Choroid plexus epithelial cell (primary cell): ENCODE data around the gene TMEM181.
A peak's percentile ranks its signal among the peaks of the same experiment; 100 is the strongest.

Experiments
- DNase-seq: peaks from one replicate; pipeline ENCODE4 v3.0.0-alpha.2; 2010; ENCODE audit warnings: low read depth
- H3K4me3 ChIP-seq: 2 replicates; pipeline ENCODE4 v1.5.1; 2011; ENCODE audit warnings: low read depth, mild to moderate bottlenecking, control low read depth, low read length, moderate library complexity
- TF ChIP-seq, protein P1 (sequence below): conservative IDR thresholded peaks from 2 replicates; pipeline ENCODE4 v1.5.1; 2011; ENCODE audit warnings: low read depth, mild to moderate bottlenecking, control low read depth, inconsistent platforms, low read length, moderate library complexity

Gene TMEM181, protein sequence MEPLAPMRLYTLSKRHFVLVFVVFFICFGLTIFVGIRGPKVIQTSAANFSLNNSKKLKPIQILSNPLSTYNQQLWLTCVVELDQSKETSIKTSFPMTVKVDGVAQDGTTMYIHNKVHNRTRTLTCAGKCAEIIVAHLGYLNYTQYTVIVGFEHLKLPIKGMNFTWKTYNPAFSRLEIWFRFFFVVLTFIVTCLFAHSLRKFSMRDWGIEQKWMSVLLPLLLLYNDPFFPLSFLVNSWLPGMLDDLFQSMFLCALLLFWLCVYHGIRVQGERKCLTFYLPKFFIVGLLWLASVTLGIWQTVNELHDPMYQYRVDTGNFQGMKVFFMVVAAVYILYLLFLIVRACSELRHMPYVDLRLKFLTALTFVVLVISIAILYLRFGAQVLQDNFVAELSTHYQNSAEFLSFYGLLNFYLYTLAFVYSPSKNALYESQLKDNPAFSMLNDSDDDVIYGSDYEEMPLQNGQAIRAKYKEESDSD

DNA sequence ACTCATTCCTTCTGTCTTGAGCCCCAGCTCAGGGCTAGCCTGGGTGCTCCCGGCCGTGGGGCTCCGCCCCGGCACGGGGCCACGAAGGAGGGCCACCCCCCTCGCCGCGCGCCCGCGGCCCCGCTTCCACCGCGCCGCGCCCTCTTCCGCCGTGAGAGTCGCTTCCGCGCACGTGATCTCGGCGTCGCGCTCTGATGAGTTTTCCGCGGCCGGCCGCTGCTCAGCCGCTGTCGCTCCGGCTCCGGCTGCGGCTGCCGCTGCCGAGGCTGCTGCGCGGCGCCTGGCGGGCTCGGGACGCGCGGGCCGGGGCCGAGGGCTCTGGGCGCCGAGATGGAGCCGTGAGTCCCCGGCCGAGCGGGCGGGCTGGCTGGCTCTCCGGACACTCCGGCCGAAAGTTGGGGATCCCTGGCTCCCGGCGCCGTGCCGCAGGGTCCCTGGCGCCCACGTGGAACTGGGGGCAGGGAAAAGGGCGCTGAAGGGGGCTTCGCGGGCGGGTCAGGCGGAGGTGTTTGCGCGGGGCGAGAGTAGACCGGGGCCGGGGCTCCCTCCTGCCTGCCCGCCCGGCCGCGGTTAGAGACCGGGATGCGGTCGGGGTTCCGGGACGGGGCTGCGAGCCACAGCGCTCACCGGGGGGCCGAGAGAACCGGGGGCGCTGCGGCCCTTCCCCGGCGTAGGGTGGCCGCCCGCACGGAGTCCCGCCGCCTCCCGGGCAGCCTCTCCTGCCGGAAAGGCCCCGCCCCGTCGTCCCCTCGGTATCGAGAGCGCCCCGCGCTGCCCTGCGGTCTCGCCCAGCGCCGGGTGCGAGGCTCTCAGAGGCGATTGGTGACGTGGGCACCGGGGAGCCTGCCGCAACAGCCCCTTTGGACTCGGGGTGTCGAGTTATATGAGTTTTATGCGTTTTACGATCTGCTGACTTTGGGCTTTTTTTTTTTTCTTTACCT is at the start of gene TMEM181:
Gene TMEM181 (plus strand): TSS at position 197 of the 941 bp plus-strand sequence. CDS start 134 bp downstream, at position 331.
- TF ChIP-seq, protein P1, sequence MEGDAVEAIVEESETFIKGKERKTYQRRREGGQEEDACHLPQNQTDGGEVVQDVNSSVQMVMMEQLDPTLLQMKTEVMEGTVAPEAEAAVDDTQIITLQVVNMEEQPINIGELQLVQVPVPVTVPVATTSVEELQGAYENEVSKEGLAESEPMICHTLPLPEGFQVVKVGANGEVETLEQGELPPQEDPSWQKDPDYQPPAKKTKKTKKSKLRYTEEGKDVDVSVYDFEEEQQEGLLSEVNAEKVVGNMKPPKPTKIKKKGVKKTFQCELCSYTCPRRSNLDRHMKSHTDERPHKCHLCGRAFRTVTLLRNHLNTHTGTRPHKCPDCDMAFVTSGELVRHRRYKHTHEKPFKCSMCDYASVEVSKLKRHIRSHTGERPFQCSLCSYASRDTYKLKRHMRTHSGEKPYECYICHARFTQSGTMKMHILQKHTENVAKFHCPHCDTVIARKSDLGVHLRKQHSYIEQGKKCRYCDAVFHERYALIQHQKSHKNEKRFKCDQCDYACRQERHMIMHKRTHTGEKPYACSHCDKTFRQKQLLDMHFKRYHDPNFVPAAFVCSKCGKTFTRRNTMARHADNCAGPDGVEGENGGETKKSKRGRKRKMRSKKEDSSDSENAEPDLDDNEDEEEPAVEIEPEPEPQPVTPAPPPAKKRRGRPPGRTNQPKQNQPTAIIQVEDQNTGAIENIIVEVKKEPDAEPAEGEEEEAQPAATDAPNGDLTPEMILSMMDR = peak; percentile 7
- peak within 1 kb of the TSS; percentile 84 for H3K4me3 ChIP-seq
- DNase-seq = peak; percentile 84

DNA sequence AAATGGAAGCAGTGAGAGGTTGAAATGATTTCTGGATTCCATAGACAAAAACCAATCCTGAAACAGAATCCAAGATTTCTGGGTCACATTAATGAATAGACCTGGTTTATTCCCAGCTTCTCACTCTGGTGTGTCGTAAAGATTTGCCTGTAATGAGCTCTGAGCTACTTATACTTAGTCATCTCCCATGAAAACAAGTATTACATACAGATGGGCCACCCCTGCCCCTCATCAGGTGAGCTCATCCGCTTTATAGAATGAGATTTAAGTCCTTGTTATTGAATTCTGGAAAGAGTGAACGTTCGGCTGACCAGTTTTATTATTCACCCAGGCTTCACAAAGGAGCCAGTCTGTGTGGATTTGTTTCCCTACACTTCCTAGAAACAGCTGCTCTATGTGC is 47.1 kb upstream of the TMEM181 start:
- H3K4me3 ChIP-seq = no peak overlapping the region
- TF ChIP-seq, protein P1 = no peak
- DNase-seq = no peak

DNA sequence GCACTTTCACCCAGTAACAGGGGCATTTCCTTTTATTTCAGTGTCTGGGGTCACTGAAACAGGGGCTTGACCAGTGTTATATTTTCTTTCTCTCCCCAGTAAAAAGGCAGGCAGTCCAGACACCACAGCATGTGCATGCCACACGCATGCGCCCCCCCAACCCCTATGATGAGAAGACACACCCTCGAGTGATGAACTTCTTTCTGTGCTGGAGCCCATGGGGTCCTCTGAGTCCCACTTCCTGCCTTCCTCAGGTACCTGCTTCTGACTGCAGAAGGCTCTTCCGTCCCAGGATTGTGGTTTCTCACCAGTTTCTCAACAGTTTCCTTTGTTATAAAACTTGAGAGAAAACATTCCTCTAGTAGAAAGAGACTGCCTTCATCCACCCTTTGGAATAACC is 45.7 kb upstream of the TMEM181 start:
- H3K4me3 ChIP-seq = no peak overlapping the region
- TF ChIP-seq, protein P1 = no peak
- DNase-seq = no peak

DNA sequence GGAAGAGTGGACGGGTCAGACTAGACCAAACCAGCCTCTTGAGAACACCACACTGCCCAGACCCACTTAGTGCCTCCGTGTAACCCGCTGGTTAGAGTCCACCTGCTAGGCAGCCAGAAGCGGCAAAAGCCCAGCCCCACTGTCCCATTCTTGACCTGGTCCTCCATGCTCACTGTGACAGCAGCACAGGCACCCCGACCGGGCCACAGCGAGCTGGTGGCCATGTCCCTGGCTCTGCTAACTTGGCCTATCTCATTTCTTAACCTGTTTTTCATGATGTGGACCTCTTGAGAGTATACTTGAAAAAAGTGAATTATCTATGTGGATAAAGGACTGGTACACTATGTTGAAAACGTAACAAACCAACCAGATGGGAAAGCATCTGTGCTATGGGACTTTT is 44.9 kb upstream of the TMEM181 start:
- TF ChIP-seq, protein P1 = no peak
- H3K4me3 ChIP-seq = no peak overlapping the region
- no peak for DNase-seq

DNA sequence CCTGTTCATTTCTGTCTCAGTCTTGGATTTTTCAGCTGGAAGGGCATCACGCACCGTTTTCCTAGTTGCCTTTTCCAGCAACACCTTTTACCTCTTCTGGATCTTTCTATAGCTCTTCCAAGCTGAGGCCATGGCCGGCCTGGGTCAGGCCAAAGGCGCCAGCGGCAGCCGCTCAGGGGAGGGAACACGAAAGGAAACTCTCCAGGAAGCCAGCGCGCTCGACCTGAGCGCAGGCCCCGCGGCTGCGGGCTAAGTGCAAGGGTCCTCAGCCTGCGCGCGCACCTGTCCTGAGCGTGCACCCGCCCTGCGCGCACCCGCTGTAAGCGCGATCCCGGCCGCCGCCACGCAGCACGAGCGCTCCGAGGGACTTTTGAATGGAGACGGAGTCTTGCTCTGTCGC is 43.8 kb upstream of the TMEM181 start:
- TF ChIP-seq, protein P1 = no peak
- no peak for DNase-seq
- H3K4me3 ChIP-seq = peak overlapping the region; percentile 28

DNA sequence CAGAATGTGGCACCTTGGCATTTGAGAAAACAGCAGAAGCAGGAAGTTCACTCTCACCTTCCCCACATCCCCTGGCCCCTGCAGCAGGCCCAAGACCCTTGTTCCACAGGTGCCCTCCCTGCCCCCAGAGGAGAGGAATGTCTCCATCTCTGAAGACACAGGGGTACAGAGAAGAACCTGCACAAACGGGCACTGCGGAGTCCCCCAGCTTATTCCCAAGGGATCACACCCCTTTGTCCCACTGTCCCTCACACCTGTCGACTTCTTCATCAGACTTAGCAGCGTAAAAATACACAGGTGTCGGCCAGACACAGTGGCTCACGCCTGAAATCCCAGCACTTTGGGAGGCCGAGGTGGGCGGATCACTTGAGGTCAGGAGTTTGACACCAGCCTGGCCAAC is 42.9 kb upstream of the TMEM181 start:
- no peak for DNase-seq
- TF ChIP-seq, protein P1 = no peak

More for the DNA sequence above, 42.9 kb upstream of the TMEM181 start:
- H3K4me3 ChIP-seq = no peak overlapping the region
